AG09319 (cell line): ENCODE results near the gene SLC35A5.
A peak's percentile ranks its signal among the peaks of the same experiment; 100 is the strongest.

Source experiments
- DNase-seq: peaks from one replicate; pipeline ENCODE4 v3.0.0-alpha.2; 2010; ENCODE audit warnings: low read depth; ENCODE audit errors: extremely low read depth
- CTCF ChIP-seq: IDR thresholded peaks from 2 replicates; pipeline ENCODE4 v1.5.1; 2011; ENCODE audit warnings: low read depth, mild to moderate bottlenecking, inconsistent platforms, low read length, moderate library complexity

Gene SLC35A5

GRCh38 chr3:112531358-112531781 lies 30.5 kb upstream of the SLC35A5 start:
- peak; percentile 41 for TF ChIP-seq CTCF
- peak; percentile 4 for DNase-seq

- no peak for TF ChIP-seq CTCF
- DNase-seq: no peak
These were observed 21.8 kb upstream of the SLC35A5 start for GRCh38 chr3:112539825-112540650.

- no peak for DNase-seq
- TF ChIP-seq CTCF: no peak
These were observed 15.6 kb upstream of the SLC35A5 start for GRCh38 chr3:112546216-112546759.

- no peak for TF ChIP-seq CTCF
- DNase-seq: no peak
These were observed 11.0 kb upstream of the SLC35A5 start for GRCh38 chr3:112550859-112551258.

GRCh38 chr3:112555535-112556170 lies 6.2 kb upstream of the SLC35A5 start:
- peak; percentile 23 for DNase-seq
- TF ChIP-seq CTCF: no peak

- no peak for TF ChIP-seq CTCF
- no peak for DNase-seq
These were observed 3.9 kb upstream of the SLC35A5 start for GRCh38 chr3:112557976-112558375.

- no peak for DNase-seq
- TF ChIP-seq CTCF: no peak
These were observed 1.5 kb upstream of the SLC35A5 start for GRCh38 chr3:112560307-112560706.
